SJSA1 (cell line): ENCODE measurements around the gene BICDL1. TPM values are rescaled to one million over a fixed set of nuclear protein-coding genes. Genes with fewer than 3 reads are reported as not detected.
A peak's percentile ranks its signal among the peaks of the same experiment; 100 is the strongest.
"Not testable (repeated sequence)": the region's sequence is repeated elsewhere in the genome, so short reads cannot be mapped to it uniquely, and the experiment has no call there.

ENCODE experiments used
- DNase-seq, 2 experiments: peaks; one replicate each; pipeline ENCODE4 v3.0.0-alpha.2; 2015 to 2020; ENCODE audit warnings: low spot score in 2 of 2, low read depth in 1 of 2
- H3K27ac ChIP-seq: fragments of 250-450 bp; sonication (Bioruptor Pico); 2 replicates; pipeline ENCODE4 v1.5.1; 2020; ENCODE audit warnings: mild to moderate bottlenecking, moderate library complexity
- H3K27me3 ChIP-seq: fragments of 250-450 bp; sonication (Bioruptor Pico); replicated peaks from 2 replicates; pipeline ENCODE4 v1.5.1; 2020; ENCODE audit warnings: mild to moderate bottlenecking, moderate library complexity
- H3K36me3 ChIP-seq: fragments of 250-450 bp; sonication (Bioruptor Pico); 2 replicates; pipeline ENCODE4 v1.5.1; 2020; ENCODE audit warnings: mild to moderate bottlenecking
- H3K4me1 ChIP-seq: fragments of 250-450 bp; sonication (Bioruptor Pico); replicated peaks from 2 replicates; pipeline ENCODE4 v1.6.1; 2021; ENCODE audit warnings: mild to moderate bottlenecking
- H3K4me3 ChIP-seq: fragments of 250-450 bp; sonication (Bioruptor Pico); 2 replicates; pipeline ENCODE4 v1.5.1; 2020; ENCODE audit warnings: mild to moderate bottlenecking
- H3K9me3 ChIP-seq: fragments of 250-450 bp; sonication (Bioruptor Pico); replicated peaks from 2 replicates; pipeline ENCODE4 v1.5.1; 2020; ENCODE audit warnings: mild to moderate bottlenecking
- total RNA-seq: library from RNA; depleted of rRNA; stranded (reverse); fragments of >200 nt; shearing (Covaris generic); gene quantifications from 2 replicates; pipeline ENCODE4 v1.2.3, GENCODE V29; 2014; rRNA removed

BICDL1 gene, protein sequence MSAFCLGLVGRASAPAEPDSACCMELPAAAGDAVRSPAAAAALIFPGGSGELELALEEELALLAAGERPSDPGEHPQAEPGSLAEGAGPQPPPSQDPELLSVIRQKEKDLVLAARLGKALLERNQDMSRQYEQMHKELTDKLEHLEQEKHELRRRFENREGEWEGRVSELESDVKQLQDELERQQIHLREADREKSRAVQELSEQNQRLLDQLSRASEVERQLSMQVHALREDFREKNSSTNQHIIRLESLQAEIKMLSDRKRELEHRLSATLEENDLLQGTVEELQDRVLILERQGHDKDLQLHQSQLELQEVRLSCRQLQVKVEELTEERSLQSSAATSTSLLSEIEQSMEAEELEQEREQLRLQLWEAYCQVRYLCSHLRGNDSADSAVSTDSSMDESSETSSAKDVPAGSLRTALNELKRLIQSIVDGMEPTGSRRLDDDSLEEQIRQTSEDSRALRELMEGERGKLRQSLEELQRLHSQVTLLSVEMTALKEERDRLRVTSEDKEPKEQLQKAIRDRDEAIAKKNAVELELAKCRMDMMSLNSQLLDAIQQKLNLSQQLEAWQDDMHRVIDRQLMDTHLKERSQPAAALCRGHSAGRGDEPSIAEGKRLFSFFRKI
- not detected in 2 replicates for total RNA-seq

DNA sequence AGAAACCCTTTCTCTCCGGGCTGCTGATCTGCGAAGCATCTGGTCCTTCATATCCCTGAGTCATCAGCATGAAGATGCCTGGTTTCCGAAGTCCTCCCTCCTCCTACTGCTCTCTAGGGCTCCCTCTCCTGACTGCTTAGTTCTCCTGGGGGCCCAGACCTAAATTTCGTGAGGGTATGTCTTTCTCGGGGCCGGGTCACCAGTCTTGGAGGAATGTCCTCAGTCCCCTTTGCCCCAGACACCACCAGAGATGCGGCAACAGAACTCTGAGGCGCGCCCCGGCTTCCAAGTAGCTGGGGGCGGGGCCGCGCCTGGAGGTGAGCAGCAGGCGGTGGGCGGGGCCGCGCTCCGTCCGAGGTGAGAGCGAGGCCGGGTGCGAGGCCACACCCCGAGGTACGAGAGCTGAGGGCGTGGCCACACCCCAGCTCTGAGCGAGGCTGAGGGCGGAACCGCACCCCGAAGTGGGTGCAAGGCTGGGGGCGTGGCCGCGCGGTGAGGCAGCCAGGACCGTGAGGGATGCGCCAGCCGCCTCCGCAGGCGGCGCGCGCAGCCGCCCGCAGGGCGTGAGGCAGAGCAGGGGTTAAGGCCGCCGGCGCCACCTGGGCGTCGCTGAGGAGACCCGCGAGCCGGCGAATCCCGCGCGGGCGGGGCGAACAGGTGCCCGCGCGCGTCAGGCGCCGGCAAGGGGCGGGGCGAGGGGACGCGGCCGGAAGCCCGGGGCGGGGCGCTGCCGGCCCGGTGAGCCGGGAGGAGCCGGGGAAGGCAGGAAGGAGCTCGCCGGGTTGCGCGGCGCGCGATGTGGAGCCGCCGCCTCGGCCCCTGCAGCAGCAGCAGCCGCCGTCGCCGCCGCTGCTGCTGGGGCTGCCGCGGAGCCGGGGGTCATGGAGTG is at the start of gene BICDL1:
BICDL1 (plus strand) TSS at position 765 of the 889 bp plus-strand sequence. CDS start 633 bp downstream, outside the sequence.
- Histone ChIP-seq H3K27me3 (peaks cover 54% of the 10 kb centered on the region), H3K27ac (no peak within 1 kb of the TSS), H3K4me1 (peaks cover 15% of the 10 kb centered on the region), H3K9me3 (peaks cover 4% of the 10 kb centered on the region; the same call in 1 of the 2 replicates), H3K36me3 (no peaks in the 10 kb centered on the region), H3K4me3 (peak within 1 kb of the TSS; percentile 46)
- DNase-seq: peak; percentile 32 to 41

- Histone ChIP-seq H3K4me3 (no peak overlapping the region), H3K9me3 (no peaks in the 10 kb centered on the region), H3K4me1 (peaks cover 11% of the 10 kb centered on the region), H3K27ac (no peak overlapping the region), H3K27me3 (0 out of 2 replicates have a peak, but pooled peaks cover 3% of the 10 kb centered on the region), H3K36me3 (no peaks in the 10 kb centered on the region)
- DNase-seq: peak; percentile 56 to 65
Observed at GRCh38 chr12:119940897-119941296, 48.1 kb upstream of the BICDL1 start.

DNA sequence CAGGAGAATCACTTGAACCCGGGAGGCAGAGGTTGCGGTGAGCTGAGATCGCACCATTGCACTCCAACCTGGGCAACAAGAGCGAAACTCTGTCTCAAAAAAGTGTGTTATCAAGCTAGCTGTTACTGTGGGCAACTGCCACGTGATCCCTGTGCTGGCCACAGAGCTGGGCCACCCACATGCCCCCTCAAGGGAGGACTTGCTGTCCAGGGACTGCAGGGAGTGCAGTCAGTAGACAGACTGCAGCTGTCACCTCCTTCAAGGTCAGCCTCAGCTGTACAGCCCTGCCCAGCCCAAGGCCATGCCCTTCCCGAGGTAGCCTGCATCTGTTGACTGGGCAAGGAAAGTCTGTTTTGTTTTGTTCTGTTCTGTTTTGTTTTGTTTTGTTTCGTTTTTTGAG is 46.6 kb upstream of the BICDL1 start:
- no peak overlapping the region for H3K4me3 ChIP-seq
- no peaks in the 10 kb centered on the region for H3K36me3 ChIP-seq
- no peak overlapping the region for H3K27ac ChIP-seq
- peaks cover 11% of the 10 kb centered on the region for H3K4me1 ChIP-seq
- no peak for DNase-seq
- no peaks in the 10 kb centered on the region for H3K9me3 ChIP-seq
- H3K27me3 ChIP-seq: 0 out of 2 replicates have a peak, but pooled peaks cover 3% of the 10 kb centered on the region

DNA sequence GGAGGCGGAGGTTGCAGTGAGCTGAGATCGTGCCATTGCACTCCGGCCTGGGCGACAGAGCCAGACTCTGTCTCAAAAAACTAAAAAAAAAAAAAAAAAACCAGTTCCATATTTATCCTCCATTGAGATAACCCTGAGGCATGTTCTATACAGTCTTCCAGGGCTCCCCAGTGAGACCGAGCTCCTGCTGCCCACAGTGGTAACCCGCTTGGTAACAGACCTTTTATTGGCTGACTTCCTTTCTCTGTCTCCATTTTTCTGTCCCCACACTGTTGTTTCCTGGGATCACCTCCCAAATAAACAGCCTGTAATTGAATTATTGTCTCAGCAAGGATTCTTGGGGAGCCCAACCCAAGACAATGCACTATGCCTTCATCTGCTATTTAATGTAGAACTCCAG is 42.8 kb upstream of the BICDL1 start:
- DNase-seq: no peak
- H3K9me3 ChIP-seq: no peaks in the 10 kb centered on the region
- H3K27me3 ChIP-seq: 0 out of 2 replicates have a peak, but pooled peaks cover 6% of the 10 kb centered on the region
- H3K4me3 ChIP-seq: no peak overlapping the region
- no peaks in the 10 kb centered on the region for H3K36me3 ChIP-seq
- H3K4me1 ChIP-seq: peaks cover 1% of the 10 kb centered on the region
- no peak overlapping the region for H3K27ac ChIP-seq

DNA sequence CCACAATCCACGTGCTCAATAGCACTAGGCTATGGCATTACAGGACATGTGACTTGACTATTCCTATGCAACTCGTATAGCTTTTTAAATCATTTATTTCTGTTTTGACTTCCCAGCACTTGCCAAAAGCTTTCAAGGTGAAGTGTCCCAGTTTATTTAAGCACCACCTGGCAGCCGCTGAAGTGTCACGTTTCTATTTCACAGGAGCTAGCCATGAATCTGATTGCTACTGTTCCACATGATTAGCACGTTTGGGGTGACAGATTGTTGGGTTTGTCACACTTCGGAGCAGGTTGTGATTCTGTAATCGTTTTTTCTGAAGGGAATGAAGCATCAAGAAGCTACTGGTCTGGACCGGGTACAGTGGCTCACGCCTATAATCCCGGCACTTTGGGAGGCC is 39.9 kb upstream of the BICDL1 start:
- no peak for DNase-seq
- Histone ChIP-seq H3K27ac (no peak overlapping the region), H3K27me3 (0 out of 2 replicates have a peak, but pooled peaks cover 6% of the 10 kb centered on the region), H3K9me3 (no peaks in the 10 kb centered on the region), H3K4me1 (no peaks in the 10 kb centered on the region), H3K4me3 (no peak overlapping the region), H3K36me3 (no peaks in the 10 kb centered on the region)

GRCh38 chr12:119949594-119949993 is 39.4 kb upstream of the BICDL1 start:
- no peak overlapping the region for H3K27ac ChIP-seq
- no peak overlapping the region for H3K4me3 ChIP-seq
- H3K4me1 ChIP-seq: no peaks in the 10 kb centered on the region
- H3K9me3 ChIP-seq: no peaks in the 10 kb centered on the region
- H3K27me3 ChIP-seq: 0 out of 2 replicates have a peak, but pooled peaks cover 6% of the 10 kb centered on the region
- no peak for DNase-seq
- H3K36me3 ChIP-seq: no peaks in the 10 kb centered on the region

DNA sequence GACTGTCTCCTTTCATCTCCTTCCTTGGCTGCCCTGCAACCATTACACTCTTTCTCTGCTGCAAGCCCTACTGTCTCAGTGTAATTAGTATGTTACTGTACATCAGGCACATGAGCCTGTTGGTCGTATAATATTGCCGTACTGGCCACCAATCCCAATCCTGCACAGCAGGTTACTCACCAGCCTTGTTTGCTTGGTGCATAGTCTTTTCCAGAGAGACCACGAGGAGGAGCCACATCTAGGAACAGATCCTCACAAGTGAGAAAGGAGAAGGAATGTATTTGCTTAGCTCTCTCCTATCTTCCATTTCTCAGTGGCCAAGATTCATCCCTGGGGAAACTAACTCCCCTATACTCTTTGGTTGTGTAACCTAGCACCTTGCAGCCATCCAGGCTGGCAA is 33.0 kb upstream of the BICDL1 start:
- no peaks in the 10 kb centered on the region for H3K27me3 ChIP-seq
- no peak overlapping the region for H3K4me3 ChIP-seq
- no peak for DNase-seq
- H3K27ac ChIP-seq: no peak overlapping the region
- 0 out of 2 replicates have a peak, but pooled peaks cover 6% of the 10 kb centered on the region for H3K9me3 ChIP-seq
- H3K36me3 ChIP-seq: no peaks in the 10 kb centered on the region
- no peaks in the 10 kb centered on the region for H3K4me1 ChIP-seq

DNA sequence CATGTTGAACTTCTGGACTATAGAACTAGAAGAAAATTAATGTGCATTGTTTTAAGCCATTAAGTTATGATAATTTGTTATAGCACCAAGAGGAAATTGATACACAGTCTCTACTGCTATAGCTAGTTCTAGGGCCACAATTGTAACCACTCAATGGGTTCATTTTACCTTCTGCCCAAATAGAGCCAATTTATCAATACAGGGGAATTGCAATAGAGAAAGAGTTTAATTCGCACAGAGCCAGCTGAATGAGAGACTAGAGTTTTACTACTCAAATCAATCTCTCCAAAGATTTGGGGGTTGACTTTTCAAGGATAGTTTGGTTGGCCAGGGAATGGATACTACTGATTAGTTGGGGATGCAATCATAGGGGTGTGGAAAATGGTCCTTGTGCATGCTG is 31.9 kb upstream of the BICDL1 start:
- H3K27me3 ChIP-seq: no peaks in the 10 kb centered on the region
- no peaks in the 10 kb centered on the region for H3K4me1 ChIP-seq
- no peak overlapping the region for H3K27ac ChIP-seq
- no peak overlapping the region for H3K4me3 ChIP-seq
- no peak for DNase-seq
- H3K36me3 ChIP-seq: no peaks in the 10 kb centered on the region
- 0 out of 2 replicates have a peak, but pooled peaks cover 6% of the 10 kb centered on the region for H3K9me3 ChIP-seq

GRCh38 chr12:119959435-119959834 is 29.6 kb upstream of the BICDL1 start:
- DNase-seq: no peak
- H3K36me3 ChIP-seq: no peaks in the 10 kb centered on the region

DNA sequence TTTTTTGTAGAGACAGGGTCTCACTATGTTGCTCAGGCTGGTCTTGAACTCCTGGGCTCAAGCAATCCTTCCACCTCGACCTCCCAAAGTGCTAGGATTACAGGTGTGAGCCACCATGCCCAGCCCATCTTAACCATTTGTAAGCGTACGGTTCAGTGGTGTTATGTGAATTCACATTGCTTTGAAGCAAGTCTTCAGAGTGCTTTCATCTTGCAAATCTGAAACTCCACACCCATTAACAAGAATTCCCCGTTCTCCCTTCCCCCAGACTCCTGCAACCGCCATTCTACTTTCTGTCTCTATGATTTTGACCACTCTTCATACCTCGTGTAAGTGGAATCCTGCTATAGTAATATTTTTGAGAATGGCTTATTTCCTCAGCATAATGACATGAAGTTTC is 24.9 kb upstream of the BICDL1 start:
- no peak for DNase-seq
- Histone ChIP-seq H3K4me1 (no peaks in the 10 kb centered on the region), H3K36me3 (no peaks in the 10 kb centered on the region), H3K9me3 (no peaks in the 10 kb centered on the region), H3K27me3 (peaks cover 4% of the 10 kb centered on the region; the same call in 1 of the 2 replicates), H3K4me3 (no peak overlapping the region), H3K27ac (no peak overlapping the region)

More at GRCh38 chr12:119959435-119959834, 29.6 kb upstream of the BICDL1 start:
- Histone ChIP-seq H3K27me3 (no peaks in the 10 kb centered on the region; the same call in 1 of the 2 replicates), H3K9me3 (0 out of 2 replicates have a peak, but pooled peaks cover 6% of the 10 kb centered on the region), H3K27ac (no peak overlapping the region), H3K4me3 (no peak overlapping the region), H3K4me1 (no peaks in the 10 kb centered on the region)

- Histone ChIP-seq H3K9me3 (no peaks in the 10 kb centered on the region), H3K27me3 (peaks cover 4% of the 10 kb centered on the region; the same call in 1 of the 2 replicates), H3K4me3 (no peak overlapping the region), H3K4me1 (no peaks in the 10 kb centered on the region), H3K36me3 (no peaks in the 10 kb centered on the region), H3K27ac (no peak overlapping the region)
- no peak for DNase-seq
Observed at GRCh38 chr12:119964929-119965328, 24.1 kb upstream of the BICDL1 start.

DNA sequence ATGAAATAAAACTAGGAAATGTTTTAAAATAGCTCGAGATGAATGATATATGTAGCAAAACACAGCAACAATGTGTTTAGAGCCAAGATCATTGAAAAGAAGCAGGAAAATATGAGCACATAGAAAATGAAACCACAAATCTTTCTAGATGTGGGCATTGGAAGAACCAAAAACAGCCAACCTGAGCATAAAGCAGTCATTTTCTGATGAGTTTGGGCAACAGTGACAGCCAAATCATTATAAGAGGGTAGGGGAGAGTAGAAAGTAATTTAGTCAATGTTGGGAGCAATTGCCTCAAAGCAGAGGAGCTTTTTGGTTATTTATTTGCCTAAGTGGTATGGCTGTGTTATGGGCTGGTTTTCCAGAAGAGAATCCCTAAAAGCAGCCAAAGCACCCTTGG is 8.8 kb upstream of the BICDL1 start:
- H3K27me3 ChIP-seq: peaks cover 29% of the 10 kb centered on the region
- H3K9me3 ChIP-seq: no peaks in the 10 kb centered on the region
- no peak for DNase-seq
- no peak overlapping the region for H3K27ac ChIP-seq
- no peaks in the 10 kb centered on the region for H3K36me3 ChIP-seq
- H3K4me1 ChIP-seq: no peaks in the 10 kb centered on the region
- no peak overlapping the region for H3K4me3 ChIP-seq

DNA sequence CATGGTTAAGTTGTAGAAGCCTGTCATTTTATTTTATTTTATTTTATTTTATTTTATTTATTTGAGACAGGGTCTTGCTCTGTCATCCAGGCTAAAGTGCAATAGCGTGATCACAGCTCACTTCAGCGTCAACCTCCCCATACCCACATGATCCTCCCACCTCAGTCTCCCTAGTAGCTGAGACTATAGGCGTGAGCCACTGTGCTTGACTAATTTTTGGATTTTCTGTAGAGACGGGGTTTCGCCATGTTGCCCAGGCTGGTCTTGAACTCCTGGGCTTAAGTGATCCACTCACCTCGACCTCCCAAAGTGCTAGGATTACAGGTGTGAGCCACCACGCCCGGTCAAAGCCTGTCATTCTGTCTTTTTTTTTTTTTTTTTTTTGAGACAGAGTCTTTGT is 8.3 kb upstream of the BICDL1 start:
- peaks cover 29% of the 10 kb centered on the region for H3K27me3 ChIP-seq
- H3K9me3 ChIP-seq, H3K27ac ChIP-seq, H3K4me3 ChIP-seq, H3K36me3 ChIP-seq, H3K4me1 ChIP-seq, DNase-seq: not testable (repeated sequence)
